Measurements from ENCODE around the gene GOT1. TPM values are rescaled to one million over a fixed set of nuclear protein-coding genes. Genes with fewer than 3 reads are reported as not detected.

Gene GOT1
- total RNA-seq, 4 donors from 2014 or later: 18.4 to 35.0 (median 22.6) TPM

DNA sequence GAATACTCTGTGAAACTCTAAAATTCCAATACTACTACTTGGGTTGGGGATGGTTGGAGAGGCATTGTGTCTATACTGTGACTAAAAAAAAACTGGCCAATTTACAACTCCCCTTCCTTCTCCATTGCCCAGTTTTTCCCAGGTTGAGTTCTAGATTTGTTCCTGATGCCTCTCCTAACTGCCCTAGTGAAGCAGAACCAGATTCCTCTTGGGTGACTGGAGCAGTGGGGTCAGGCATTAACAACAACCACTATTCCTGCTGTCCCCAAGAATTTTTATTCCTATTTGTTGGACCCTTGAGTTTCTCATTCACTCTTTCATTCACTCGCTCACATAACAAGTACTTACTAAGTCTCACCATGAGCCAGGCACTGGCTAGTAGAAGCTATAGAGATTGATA, 5.8 kb downstream of the GOT1 start:
- no peak overlapping the region for H3K27ac ChIP-seq
- H3K4me3 ChIP-seq: no peak overlapping the region
- no peaks in the 10 kb centered on the region for H3K9me3 ChIP-seq
- no peak for TF ChIP-seq POLR2A (IDR thresholded peaks at IDR 0.05)
- TF ChIP-seq, protein P1, sequence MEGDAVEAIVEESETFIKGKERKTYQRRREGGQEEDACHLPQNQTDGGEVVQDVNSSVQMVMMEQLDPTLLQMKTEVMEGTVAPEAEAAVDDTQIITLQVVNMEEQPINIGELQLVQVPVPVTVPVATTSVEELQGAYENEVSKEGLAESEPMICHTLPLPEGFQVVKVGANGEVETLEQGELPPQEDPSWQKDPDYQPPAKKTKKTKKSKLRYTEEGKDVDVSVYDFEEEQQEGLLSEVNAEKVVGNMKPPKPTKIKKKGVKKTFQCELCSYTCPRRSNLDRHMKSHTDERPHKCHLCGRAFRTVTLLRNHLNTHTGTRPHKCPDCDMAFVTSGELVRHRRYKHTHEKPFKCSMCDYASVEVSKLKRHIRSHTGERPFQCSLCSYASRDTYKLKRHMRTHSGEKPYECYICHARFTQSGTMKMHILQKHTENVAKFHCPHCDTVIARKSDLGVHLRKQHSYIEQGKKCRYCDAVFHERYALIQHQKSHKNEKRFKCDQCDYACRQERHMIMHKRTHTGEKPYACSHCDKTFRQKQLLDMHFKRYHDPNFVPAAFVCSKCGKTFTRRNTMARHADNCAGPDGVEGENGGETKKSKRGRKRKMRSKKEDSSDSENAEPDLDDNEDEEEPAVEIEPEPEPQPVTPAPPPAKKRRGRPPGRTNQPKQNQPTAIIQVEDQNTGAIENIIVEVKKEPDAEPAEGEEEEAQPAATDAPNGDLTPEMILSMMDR (IDR thresholded peaks at IDR 0.05): no peak
- no peaks in the 10 kb centered on the region for H3K27me3 ChIP-seq
- H3K36me3 ChIP-seq: no peaks in the 10 kb centered on the region
- DNase-seq: no peak
- H3K4me1 ChIP-seq: no peaks in the 10 kb centered on the region
- intact Hi-C loops (cut with DNase I; ENCODE audit: low total_unique reads): no loop called here

DNA sequence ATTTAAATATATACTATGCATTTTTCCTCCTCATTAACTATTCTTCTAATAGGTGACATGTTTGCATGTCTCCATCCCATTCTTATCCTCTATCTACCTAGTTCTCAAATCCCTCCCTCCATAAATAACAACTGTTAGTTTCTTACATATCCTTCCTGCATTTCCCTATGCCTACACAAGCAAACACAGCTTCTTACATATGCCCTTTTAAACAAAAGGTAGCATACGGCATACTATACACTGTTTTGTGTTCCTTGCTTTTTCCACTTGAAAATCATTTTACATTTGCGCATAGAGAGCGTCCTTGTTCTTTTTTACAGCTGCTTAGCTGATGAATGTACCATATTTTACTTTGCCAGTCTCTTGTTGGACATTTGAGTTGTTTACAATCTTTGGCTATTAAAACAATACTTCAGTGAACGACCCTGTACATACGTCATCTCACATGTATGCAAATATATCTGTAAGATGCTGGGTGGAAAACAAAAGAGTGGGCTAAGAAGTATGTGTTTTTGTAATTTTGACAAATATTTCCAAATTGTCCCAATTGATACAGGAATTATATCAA, 7.8 kb downstream of the GOT1 start:
- no peak for DNase-seq
- Histone ChIP-seq H3K27ac (no peak overlapping the region), H3K4me1 (no peaks in the 10 kb centered on the region), H3K36me3 (no peaks in the 10 kb centered on the region), H3K9me3 (no peaks in the 10 kb centered on the region), H3K4me3 (no peak overlapping the region), H3K27me3 (no peaks in the 10 kb centered on the region)
- TF ChIP-seq, protein P1 (IDR thresholded peaks at IDR 0.05): no peak
- TF ChIP-seq POLR2A (IDR thresholded peaks at IDR 0.05): no peak
- intact Hi-C loops (cut with DNase I; ENCODE audit: low total_unique reads): no loop called here

DNA sequence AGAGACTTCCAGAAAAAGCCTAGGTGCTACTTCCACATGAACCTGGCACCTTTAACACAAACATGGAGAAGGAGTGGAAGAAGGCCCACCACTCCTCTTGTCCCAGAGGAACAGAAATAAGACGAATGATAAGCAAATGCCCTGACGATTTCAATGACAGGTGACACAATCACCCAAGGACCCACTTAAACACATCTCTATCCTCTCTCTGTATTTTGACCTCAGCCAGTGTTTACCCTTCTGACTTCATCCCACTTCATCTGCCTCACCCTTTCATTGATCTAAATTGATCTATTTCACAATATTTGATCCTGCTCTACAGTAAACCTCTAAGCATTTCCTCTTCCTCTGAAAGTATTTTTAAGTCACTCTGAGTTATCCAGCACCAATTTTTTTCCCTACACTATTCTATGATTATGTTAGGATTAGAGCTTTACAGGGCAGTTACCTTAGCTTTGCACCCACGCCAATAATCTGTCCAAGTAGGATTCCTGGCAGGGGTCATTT, 9.1 kb downstream of the GOT1 start:
- no peak for DNase-seq
- Histone ChIP-seq H3K36me3 (no peaks in the 10 kb centered on the region), H3K27ac (no peak overlapping the region), H3K4me1 (no peaks in the 10 kb centered on the region), H3K4me3 (no peak overlapping the region), H3K27me3 (no peaks in the 10 kb centered on the region), H3K9me3 (no peaks in the 10 kb centered on the region)
- TF ChIP-seq POLR2A (IDR thresholded peaks at IDR 0.05): no peak
- TF ChIP-seq, protein P1 (IDR thresholded peaks at IDR 0.05): no peak
- intact Hi-C loops (cut with DNase I; ENCODE audit: low total_unique reads): no loop called here

DNA sequence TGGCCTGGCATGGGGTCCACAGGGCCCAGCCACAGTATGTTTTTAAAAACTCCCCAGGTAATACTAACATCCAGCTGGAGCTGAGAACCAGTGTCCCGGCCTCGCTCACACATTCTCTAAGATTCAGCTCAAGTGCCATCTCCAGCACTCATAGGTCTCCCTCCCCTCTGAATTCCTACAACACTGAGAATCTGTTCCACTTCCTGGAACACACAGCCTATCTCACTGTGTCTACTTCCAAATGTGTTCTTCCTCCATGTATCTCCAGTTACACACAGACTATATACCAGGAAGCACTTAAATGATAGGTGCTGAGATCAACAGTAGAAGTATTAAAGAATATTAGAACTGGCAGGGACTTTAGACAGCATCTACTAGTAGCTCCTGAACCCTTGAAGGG, 10.7 kb downstream of the GOT1 start:
- Histone ChIP-seq H3K4me3 (no peak overlapping the region), H3K27me3 (no peaks in the 10 kb centered on the region), H3K36me3 (no peaks in the 10 kb centered on the region), H3K9me3 (no peaks in the 10 kb centered on the region), H3K27ac (no peak overlapping the region), H3K4me1 (no peaks in the 10 kb centered on the region)
- intact Hi-C loops (cut with DNase I; ENCODE audit: low total_unique reads): no loop called here
- no peak for DNase-seq
- TF ChIP-seq POLR2A (IDR thresholded peaks at IDR 0.05): no peak
- TF ChIP-seq, protein P1 (IDR thresholded peaks at IDR 0.05): no peak

DNA sequence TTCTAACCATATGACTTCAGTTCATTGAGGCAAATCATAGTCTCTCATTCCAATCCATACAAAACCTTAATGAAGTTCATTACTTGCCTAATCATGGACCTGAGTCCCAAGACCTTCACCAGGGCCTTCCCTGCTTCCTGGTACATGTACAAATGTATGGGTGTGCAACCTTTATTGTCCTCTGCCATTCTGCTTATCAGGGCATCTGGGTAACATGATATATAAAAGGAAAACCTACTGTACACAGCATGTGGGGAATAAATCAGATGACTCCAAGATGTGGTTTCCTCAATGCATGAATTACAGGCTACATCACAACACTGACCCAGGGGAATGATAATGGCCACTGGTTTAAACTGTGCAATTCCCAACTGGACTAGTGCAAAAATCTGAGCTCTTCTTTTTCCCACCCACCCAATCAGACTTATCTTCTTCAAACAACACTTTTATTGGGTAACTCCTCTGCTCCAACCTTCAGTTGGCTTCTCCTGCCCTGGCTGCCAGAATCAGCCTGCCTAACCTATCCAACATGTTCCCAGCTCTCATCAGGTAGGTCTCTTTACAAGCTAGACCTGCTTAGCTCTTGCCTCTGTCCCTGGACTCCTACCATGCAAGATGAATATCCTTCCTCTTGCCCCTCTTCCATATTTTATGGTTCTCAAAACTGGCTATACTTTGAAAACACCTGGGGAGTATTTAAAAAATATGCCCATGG, 11.4 kb downstream of the GOT1 start:
- Histone ChIP-seq H3K4me3 (no peak overlapping the region), H3K4me1 (no peaks in the 10 kb centered on the region), H3K9me3 (no peaks in the 10 kb centered on the region), H3K27me3 (no peaks in the 10 kb centered on the region), H3K27ac (no peak overlapping the region), H3K36me3 (no peaks in the 10 kb centered on the region)
- intact Hi-C loops (cut with DNase I; ENCODE audit: low total_unique reads): no loop called here
- TF ChIP-seq, protein P1 (IDR thresholded peaks at IDR 0.05): no peak
- TF ChIP-seq POLR2A (IDR thresholded peaks at IDR 0.05): no peak
- DNase-seq: no peak

Data from uterus (tissue), 4 donors.